ENCODE data around the gene IRAK3.
"Not testable (repeated sequence)": the region's sequence is repeated elsewhere in the genome, so short reads cannot be mapped to it uniquely, and the experiment has no call there.

IRAK3 gene

DNA sequence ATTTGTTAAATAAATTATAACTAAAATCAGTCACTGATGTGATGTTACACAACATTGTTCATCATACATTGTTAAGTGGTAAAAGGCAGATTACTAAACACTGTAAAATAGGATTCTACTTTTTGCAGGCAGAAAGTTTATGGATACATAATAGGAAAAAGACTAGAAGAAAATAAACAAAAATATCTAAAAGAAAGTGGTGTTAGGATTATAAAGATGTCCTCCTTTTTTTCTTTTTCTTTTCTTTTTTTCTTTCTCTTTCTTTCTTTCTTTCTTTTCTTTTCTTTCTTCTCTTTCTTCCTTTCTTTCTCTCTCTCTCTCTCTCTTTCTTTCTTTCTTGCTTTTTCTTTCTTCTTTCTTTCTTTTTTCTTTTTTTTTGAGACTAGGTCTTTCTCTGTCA, 73.7 kb downstream of the IRAK3 start:
- DNase-seq (ENCODE audit: low spot score): no peak

DNA sequence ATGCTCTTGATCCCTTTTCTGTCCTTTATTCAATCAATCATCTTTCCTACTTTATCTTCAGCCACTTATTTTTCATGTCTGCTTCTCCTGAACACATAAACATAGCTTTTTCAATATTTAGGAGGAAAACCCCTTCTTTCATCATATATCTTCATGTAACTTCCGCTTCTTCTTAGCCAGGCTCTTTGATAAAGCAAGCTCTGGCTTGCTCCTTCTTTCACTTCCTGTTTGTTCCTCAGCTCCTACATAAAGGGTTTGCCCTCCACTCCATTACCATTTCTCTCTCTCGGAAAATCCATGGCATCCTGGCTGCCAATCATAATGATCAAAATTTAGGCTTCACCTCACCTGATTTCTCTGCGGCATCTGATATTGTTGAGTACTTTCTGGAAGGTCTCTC, 79.5 kb downstream of the IRAK3 start:
- DNase-seq (ENCODE audit: low spot score): no peak

DNA sequence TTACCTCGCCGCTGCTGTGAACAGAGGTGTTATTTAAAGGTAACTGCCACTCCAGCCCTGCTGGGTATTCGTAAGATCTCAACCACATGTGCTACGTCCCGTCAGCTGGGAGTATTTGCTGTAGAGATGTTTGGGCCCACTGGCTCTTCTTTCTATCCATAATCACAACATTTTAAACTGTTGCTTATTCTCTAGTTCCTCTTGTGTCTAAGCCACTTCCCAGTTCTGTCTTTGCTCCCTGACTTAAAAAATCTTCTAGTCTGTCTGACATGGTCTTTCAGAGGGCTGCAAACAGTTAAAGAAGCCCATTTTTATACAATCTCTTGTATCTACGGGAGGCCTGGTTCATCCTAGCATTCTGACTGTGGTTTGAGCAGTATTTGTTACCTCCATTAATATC, 80.1 kb downstream of the IRAK3 start:
- DNase-seq (ENCODE audit: low spot score): no peak

DNA sequence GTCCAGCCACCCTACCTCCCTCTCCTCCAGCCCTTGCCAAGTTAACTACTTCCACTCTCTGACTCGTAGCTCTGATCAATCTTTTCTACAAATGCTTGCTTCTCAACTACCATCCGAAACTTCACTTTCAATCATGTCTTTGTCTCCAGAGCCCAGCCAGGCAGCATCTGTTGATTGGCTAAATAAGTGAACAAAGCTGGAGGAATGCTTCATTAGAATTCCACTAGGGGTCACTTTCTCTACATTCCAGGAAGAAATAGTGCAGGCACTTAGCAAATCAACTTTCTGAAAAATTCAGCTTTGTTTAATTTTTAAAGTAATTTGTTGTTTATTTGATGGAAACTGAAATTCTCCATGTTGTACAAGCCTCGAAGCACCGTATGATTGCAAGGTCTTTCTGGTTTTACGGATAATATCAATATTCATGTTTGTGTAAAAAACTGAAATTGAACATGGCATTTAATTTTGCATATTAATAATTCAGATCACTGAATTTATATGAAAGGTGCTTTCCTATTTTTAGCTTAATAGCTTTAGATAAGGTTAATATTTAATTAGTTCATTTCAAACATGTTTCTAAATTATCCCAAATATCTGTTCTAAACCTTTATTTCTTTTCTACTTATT, 80.9 kb downstream of the IRAK3 start:
- DNase-seq (ENCODE audit: low spot score): peak; percentile 48

DNA sequence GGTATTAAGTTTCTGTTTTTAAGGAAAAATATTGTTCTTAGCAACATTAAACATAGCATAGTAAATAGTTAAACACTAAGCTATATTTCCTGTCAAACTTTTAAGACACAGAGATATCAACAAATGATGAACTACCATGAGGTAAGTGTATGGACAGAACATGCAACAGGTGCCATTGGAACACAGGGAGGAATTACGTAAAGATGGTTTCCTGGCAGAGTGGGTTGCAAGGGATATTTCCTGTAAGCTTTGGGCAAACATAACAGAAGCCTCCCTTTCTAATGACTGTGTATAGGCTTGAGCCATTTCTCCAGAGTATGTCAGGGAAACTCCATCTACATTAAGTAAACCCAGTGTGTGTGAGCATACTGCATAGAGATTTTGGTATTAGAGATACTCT, 81.6 kb downstream of the IRAK3 start:
- no peak for DNase-seq (ENCODE audit: low spot score)

DNA sequence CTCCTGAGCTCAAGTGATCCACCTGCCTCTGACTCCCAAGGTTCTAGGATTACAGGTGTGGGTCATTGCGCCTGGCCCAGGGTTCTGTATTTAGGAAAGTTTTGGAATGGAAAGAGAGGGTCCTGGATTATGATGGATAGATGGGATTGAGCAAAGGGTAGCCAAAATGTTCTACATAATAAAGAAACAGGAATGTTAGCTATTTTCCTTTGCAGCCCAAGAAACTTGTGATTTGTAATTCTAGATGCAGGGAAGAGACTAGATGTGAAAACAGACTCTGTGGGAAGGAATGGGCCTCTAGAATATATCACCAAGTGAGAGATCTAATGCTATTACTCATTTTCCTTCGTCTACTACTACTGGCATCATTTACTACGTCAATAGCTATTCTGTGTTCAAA, 83.6 kb downstream of the IRAK3 start:
- DNase-seq (ENCODE audit: low spot score): no peak

DNA sequence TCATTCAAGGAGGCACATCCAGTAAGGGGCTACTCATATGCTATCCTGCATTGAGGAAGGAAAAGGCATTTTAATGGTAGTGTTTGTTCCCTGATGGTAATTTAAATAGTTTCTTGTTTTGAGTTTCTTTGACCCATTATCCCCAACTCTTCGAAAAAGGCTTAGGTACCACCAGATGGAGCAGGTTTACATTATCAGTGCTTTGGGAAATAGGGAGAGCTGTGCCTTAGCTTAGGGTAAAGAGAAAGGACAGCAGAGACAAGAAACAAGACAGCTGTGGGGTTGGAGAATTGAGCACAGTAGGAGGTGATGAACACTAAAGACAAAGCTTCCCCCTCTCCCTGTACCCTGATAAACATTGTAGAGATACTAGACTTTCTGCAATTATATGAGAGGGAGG, 84.1 kb downstream of the IRAK3 start:
- DNase-seq (ENCODE audit: low spot score): no peak

DNA sequence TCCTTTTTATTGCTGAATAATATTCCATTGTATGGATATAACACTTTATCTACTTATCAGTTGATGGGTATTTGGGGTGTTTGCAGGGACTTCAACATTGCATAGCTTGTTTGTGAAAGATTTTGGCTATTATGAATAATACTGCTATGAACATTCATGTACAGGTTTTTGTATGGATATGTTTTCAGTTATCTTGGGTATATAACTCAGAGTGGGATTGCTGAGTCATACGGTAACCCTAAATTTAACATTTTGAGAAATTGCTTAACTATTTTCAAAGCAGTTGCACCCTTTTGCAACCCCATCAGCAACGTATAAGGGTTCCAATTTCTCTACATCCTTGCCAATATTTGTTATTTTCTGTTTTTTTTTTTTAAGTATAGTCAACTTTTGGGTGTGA, 86.0 kb downstream of the IRAK3 start:
- no peak for DNase-seq (ENCODE audit: low spot score)

DNA sequence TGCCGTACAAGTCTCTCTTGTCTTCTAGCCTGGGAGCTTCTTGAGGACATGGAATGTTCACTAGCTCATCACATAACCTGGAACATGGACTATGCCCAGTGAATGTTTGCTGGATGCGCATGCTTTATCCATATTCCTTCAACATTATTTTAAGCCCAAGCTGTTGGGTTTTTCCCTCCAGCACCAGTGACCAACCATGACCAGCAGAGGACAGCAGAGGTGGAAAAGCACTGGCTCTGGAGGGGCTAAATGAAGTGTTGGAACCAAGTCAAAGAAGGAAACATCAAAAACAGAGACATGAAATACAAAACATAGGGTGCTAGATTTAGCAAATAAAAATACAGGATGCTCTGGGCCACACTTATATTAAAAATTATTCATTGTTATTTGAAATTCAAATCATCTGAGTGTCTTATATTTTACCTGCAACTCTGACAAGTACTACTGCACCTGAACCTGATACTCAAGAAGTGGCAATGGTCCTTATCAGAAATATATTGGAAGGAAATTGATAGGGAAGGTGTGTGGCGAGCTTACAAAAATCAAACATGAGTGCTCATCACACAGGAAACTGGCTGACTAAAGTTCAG, 90.2 kb downstream of the IRAK3 start:
- DNase-seq (ENCODE audit: low spot score): no peak

DNA sequence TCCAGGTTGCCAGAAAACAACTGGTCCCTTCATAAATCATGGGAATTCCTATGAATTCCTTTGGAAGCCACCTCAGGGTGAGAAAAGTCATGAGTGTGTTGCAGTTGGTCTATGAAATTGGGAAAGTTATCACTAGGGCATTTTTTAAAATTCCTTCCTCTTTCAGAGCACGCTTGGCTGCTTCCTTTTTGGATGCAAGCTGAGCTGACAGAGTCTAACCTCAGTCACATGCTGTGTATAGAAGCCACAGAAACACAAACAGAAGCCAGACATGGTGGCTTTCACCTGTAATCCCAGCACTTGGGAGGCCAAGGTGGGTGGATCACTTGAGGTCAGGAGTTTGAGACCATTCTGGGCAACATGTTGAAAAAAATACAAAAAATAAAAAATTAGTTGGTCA, 91.5 kb downstream of the IRAK3 start:
- DNase-seq (ENCODE audit: low spot score): no peak

DNA sequence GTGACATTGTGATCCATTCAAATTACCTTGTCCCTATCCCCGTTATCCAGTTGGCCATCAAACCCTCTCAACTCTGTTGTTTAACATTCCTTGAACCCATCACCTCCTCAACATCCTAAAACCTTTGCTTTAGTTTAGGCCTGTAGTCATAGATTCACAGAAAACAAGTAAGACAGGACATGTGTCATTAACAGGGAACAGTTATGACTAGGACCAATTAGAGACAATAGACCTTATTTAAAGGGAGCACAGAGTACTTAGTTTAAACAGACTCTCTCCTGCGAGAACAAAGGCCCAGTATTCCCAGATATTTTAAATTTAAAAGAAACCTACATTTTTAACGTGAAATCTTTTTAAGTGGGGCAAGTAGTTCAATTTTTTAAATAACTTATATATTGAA, 93.2 kb downstream of the IRAK3 start:
- DNase-seq (ENCODE audit: low spot score): no peak

DNA sequence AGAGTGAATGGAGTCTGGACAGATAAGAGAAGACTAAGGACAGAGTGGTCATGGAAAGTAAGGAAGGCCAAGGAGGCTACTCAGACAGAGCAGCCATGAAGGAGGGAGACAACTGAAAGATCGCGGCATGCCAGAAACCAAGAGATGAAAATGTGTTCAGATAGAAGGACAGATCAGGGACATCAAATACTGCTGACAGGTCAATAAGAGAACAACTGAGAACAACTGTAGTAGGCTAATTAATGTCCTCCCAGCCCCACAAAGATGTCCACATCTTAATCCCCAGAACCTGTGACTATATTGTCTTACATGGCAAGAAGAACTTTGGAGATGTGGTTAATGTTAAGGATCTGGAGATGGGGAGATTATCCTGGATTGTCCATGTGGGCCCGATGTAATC, 98.3 kb downstream of the IRAK3 start:
- DNase-seq (ENCODE audit: low spot score): no peak

DNA sequence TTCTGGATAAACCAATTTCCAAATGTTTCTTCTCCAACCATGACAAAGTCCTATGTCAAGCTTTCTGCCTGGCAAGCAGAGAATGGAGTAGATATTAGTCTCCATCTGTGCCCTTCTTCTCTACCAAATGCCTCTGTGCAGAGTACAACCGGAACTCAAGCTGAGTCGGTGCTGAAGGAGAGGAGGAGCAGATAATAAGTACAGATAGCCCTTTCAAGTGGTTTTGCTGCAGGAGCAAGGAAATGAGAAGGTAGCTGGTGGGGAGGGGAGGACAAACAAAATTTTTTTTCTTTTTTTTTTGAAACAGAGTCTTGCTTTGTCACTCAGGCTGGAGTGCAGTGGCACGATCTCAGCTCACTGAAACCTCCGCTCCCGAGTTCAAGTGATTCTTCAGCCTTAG, 99.1 kb downstream of the IRAK3 start:
- DNase-seq (ENCODE audit: low spot score): no peak

DNA sequence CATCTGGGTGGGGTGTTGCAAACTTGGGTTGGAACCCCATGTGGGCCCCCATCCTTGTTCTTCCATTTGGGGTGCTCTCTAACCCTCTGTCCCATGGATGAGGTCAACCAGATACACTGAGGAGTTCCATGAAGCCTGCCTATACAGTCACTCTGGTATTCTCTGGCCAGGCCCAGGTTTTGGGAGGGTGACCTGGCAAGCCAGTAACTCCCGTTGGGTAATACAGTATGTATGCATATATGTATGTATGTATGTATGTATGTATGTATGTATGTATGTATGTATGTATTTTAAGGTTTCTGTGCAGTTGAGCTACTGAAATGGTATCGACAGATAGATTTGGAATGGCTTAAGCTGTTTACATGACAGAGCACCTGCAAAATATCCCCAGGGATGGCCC, 100.5 kb downstream of the IRAK3 start:
- no peak for DNase-seq (ENCODE audit: low spot score)

DNA sequence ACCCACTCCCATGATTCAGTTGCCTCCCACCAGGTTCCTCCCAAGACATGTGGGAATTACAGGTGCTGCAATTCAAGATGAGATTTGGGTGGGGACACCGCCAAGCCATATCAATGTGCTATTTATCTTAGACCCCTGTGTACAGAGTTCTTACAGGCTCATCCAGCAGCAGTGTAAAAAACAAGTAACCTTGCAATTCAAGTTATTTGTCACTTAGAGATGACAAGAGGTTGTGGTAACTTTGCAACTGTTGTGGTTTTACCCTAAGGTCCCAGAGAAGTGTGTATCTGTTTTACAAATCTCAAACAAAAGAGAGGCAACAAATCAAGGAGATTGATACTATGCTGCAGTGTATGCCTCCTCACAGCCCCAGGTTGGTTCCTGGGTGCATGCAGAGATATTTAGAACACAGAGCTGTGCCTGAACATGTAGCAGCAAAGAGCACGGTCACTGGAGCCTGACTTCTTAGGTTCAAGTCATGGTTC, 101.7 kb downstream of the IRAK3 start:
- DNase-seq (ENCODE audit: low spot score): no peak

DNA sequence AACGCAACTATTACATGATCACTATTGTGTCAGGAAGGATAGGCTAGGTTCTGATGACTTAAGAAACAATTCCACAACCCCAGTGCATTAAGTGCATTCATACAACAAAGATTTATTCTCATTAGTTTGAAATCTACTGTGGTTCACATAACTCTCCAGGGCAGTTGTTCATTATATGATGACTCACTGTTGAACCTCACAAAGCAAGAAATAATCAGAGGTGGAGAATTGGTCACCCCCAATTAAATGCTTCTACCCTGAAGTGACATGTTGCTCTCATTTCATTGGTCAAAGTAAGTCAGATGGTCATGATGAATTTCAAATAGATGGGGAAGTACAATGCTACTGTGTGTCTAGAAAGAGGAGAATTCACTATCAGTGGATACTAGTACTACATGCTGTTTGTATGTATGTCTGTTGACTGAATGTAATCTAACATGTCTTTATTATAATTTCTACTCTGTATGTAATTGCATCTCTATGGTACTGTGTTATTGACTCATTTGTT, 107.2 kb downstream of the IRAK3 start:
- DNase-seq (ENCODE audit: low spot score): no peak

DNA sequence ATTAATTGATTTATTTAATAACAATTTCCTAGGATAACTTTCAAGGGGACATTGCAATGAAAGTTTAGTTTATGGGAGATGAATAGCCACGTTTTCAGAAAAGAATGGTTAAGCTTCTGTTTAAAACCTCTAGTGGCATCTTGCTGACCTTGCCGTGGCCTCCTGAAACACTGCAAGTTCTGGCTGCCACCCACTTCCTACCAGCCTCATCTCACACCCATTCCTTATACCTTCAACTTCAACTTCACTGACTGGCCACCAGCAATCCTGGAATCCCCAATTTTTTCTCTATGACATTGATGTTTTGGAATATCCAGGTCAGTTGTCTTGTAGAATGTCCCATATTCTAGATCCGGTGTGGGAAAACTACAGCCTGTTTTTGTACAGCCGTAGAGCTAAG, 108.1 kb downstream of the IRAK3 start:
- DNase-seq (ENCODE audit: low spot score): no peak

DNA sequence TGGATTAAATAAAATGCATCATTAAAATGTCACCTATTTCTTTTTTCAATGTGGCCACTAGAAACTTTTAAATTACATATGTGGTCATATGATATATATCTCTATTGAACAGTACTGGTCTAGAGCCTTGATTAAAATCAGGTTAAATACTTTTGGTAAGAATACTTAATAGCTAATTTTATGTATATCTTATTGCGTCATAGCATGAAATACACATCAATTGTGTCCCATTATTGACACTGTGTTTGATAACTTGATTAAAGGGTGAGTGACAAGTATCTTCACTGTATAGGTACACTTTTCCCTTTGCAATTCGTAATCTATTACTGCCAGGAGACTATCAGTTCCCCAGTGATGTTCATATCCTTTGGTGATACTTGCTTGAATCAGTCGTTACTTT, 108.9 kb downstream of the IRAK3 start:
- DNase-seq (ENCODE audit: low spot score): no peak

DNA sequence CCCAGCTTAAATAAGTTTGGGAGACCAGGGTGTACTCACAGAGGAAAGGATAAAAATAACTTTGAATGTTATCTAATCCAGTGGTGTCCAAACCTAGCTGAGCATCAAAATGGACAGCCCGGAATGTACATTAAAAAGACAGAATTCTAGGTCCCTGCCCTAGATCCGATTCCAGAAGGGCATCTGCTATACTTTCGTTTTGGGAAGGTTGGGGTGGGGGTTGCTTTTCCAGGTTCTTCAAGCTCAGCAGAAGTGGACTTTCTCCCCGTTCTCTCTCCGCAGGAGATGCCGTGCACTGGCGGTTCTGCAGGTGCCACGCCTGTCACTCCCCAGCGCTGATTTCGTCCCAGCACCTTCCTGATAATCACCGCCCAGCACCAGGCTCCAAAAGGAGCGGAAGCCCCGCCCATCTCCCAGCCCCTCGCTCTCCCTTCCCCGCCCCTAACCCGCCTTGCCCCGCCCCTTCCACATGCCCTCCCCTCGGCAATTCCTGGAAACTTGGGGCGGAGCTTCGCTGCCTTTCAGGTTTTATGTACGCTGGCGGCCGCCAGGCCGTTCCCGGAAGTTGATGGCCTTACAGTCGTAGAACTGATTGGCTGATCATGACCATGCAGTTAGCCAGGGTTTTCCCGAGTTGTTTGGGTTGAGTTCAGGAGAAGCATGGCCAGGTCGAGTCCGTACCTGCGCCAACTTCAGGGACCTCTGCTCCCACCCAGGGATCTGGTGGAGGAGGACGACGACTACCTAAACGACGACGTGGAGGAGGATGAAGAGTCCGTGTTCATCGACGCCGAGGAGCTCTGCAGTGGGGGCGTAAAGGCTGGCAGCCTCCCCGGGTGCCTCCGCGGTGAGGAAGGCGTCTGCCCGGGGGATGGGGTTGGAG, 113.2 kb downstream of the IRAK3 start, which contains the start of gene HELB:
Gene HELB, plus strand, starts transcription at position 550 of the 883 bp plus-strand sequence. Its CDS starts 111 bp downstream, at position 661.
- DNase-seq (ENCODE audit: low spot score): peak; percentile 95

DNA sequence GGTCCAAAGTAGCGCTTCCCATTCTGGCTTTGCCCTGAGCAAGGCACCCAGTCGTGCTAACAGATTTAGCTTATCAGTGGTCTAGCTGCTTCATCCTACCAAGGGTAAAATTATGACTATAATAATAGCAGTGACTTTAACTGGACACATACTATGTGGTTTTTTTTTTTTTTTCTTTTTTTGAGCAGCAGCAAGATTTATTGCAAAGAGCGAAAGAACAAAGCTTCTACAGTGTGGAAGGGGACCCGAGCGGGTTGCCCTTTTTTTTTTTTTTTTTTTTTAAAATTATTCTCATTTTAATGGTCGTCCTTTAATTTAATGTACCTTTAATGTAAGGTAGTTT, 113.8 kb downstream of the IRAK3 start:
- DNase-seq (ENCODE audit: low spot score): no peak

DNA sequence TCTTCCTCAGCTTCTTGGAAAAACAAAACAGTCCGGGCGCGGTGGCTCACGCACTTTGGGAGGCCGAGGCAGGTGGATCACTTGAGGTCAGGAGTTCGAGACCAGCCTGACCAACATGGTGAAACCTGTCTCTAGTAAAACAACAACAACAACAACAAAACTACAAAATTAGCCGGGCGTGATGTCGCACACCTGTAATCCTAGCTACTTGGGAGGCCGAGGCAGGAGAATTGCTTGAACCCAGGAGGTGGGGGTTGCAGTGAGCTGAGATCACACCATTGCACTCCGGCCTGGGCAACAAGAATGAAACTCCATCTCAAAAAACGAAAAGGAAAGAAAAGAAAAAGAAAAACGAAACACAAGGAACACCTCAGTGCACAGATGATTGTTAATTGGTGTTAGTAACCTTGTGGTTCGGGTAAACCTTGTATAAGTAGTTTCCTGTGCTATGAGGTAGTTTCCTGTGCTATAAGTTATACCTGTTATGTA, 114.3 kb downstream of the IRAK3 start:
- DNase-seq (ENCODE audit: low spot score): not testable (repeated sequence)
